SJCRH30 (cell line): ENCODE data around the gene OR52E1. TPM values are rescaled to one million over a fixed set of nuclear protein-coding genes. Genes with fewer than 3 reads are reported as not detected.

Source experiments
- DNase-seq, 2 experiments: peaks; one replicate each; pipeline ENCODE4 v3.0.0-alpha.2; 2015 to 2020
- H3K27ac ChIP-seq: fragments of 250-450 bp; sonication (Bioruptor Pico); 2 replicates; pipeline ENCODE4 v1.5.1; 2020; ENCODE audit warnings: mild to moderate bottlenecking, moderate library complexity
- H3K27me3 ChIP-seq: fragments of 250-450 bp; sonication (Bioruptor Pico); 2 replicates; pipeline ENCODE4 v1.5.1; 2020; ENCODE audit warnings: mild to moderate bottlenecking, moderate library complexity
- H3K36me3 ChIP-seq: fragments of 250-450 bp; sonication (Bioruptor Pico); 2 replicates; pipeline ENCODE4 v1.5.1; 2020; ENCODE audit warnings: mild to moderate bottlenecking, moderate library complexity
- H3K4me1 ChIP-seq: fragments of 250-450 bp; sonication (Bioruptor Pico); 2 replicates; pipeline ENCODE4 v1.5.1; 2020; ENCODE audit warnings: mild to moderate bottlenecking, moderate library complexity
- H3K4me3 ChIP-seq: fragments of 250-450 bp; sonication (Bioruptor Pico); 2 replicates; pipeline ENCODE4 v1.5.1; 2020; ENCODE audit warnings: mild to moderate bottlenecking, moderate library complexity
- H3K9me3 ChIP-seq: fragments of 250-450 bp; sonication (Bioruptor Pico); replicated peaks from 2 replicates; pipeline ENCODE4 v1.5.1; 2020; ENCODE audit warnings: mild to moderate bottlenecking, moderate library complexity
- total RNA-seq: library from RNA; depleted of rRNA; stranded (reverse); fragments of >200 nt; shearing (Covaris generic); gene quantifications from 2 replicates; pipeline ENCODE4 v1.2.3, GENCODE V29; 2014; rRNA removed

OR52E1 gene
- total RNA-seq, 1 experiment from 2014 or later = not detected

DNA sequence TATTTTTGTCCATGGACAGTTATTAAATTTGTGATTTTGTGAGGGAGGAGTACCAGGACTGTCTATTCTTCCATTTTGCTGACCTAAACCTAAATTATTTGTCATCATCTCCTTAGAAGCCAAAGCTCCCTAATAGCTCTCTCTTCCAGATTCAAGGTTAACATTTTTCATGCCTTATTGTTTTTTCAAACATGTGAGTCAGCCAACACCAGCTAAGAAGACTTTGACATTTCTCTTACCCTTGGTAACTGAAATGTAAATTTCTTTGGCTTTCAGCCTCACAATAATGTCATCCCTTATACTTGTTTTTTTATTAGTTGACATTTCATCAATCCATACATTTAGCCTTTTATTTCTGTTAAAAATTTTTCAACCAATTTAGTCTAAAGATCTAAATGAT lies 19.2 kb downstream of the OR52E1 start:
- Histone ChIP-seq H3K4me1 (no peaks in the 10 kb centered on the region), H3K4me3 (no peak overlapping the region), H3K36me3 (no peaks in the 10 kb centered on the region), H3K27me3 (no peaks in the 10 kb centered on the region), H3K9me3 (no peaks in the 10 kb centered on the region), H3K27ac (no peak overlapping the region)
- no peak for DNase-seq

- DNase-seq = no peak
- no peaks in the 10 kb centered on the region for H3K9me3 ChIP-seq
- no peak overlapping the region for H3K27ac ChIP-seq
- H3K36me3 ChIP-seq = no peaks in the 10 kb centered on the region
- H3K4me1 ChIP-seq = no peaks in the 10 kb centered on the region
- no peak overlapping the region for H3K4me3 ChIP-seq
- no peaks in the 10 kb centered on the region for H3K27me3 ChIP-seq
These were observed 21.3 kb downstream of the OR52E1 start for GRCh38 chr11:5090668-5091067.

DNA sequence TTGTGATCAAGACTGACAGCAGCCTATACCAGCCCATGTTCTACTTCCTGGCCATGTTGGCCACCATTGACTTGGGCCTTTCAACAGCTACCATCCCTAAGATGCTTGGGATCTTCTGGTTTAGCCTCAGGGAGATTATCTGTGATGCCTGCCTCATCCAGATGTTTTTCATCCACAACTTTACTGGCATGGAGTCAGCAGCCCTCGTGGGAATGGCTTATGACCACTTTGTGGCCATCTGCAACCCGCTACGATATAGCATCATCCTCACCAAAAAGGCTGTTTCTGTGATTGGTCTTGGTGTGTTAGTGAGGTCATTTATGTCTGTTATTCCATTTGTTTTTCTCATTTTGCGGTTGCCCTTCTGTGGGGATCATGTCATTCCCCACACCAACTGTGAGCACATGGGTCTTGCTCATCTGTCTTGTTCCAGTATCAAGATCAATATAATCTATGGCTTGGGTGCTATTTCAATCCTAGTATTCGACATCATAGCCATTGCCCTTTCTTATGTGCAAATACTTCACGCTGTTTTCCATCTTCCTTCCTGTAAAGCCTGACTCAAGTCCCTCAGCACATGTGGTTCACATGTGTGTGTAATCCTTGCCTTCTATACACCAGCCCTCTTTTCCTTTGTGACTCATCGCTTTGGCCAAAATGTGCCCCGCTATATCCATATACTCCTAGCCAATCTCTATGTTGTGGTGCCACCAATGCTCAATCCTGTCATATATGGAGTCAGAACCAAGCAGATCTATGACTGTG lies 23.6 kb downstream of the OR52E1 start:
- no peak overlapping the region for H3K27ac ChIP-seq
- no peak overlapping the region for H3K4me3 ChIP-seq
- DNase-seq = no peak

GRCh38 chr11:5096011-5096410 lies 26.6 kb downstream of the OR52E1 start:
- DNase-seq = no peak
- no peaks in the 10 kb centered on the region for H3K4me1 ChIP-seq
- no peak overlapping the region for H3K4me3 ChIP-seq
- H3K27ac ChIP-seq = no peak overlapping the region
- H3K36me3 ChIP-seq = no peaks in the 10 kb centered on the region
- H3K27me3 ChIP-seq = no peaks in the 10 kb centered on the region
- H3K9me3 ChIP-seq = no peaks in the 10 kb centered on the region

More for the DNA sequence above, 23.6 kb downstream of the OR52E1 start:
- no peaks in the 10 kb centered on the region for H3K4me1 ChIP-seq
- no peaks in the 10 kb centered on the region for H3K27me3 ChIP-seq
- H3K9me3 ChIP-seq = no peaks in the 10 kb centered on the region
- H3K36me3 ChIP-seq = no peaks in the 10 kb centered on the region

DNA sequence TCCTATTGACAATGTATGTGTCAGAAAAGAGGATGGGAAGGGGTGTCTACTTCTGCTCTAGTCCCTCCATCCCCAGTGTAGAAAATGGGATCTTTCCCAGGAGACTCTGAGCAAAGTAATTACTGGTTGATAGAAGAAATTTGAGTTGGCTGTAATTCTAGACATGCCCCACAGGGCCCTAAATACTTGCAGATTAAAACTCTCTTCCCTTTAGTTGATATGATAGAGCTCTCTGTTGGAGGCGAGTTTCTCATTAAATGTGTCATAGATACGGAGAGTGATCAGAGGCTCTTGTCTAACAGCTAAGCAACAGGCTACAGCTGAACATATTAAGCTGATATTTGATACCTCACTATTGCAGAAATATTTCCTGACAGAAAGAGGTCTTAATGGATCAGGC lies 32.9 kb downstream of the OR52E1 start:
- Histone ChIP-seq H3K9me3 (no peaks in the 10 kb centered on the region), H3K27ac (no peak overlapping the region), H3K36me3 (no peaks in the 10 kb centered on the region), H3K27me3 (no peaks in the 10 kb centered on the region), H3K4me1 (no peaks in the 10 kb centered on the region), H3K4me3 (no peak overlapping the region)
- peak in 1 of 2 experiments; percentile 4 for DNase-seq

GRCh38 chr11:5103066-5103465 lies 33.7 kb downstream of the OR52E1 start:
- H3K4me3 ChIP-seq = no peak overlapping the region
- no peaks in the 10 kb centered on the region for H3K9me3 ChIP-seq
- H3K4me1 ChIP-seq = no peaks in the 10 kb centered on the region
- no peak for DNase-seq
- no peaks in the 10 kb centered on the region for H3K27me3 ChIP-seq
- no peaks in the 10 kb centered on the region for H3K36me3 ChIP-seq
- no peak overlapping the region for H3K27ac ChIP-seq

- no peak for DNase-seq
- Histone ChIP-seq H3K27ac (no peak overlapping the region), H3K27me3 (no peaks in the 10 kb centered on the region), H3K4me1 (no peaks in the 10 kb centered on the region), H3K36me3 (no peaks in the 10 kb centered on the region), H3K4me3 (no peak overlapping the region), H3K9me3 (no peaks in the 10 kb centered on the region)
These were observed 37.9 kb downstream of the OR52E1 start for GRCh38 chr11:5107285-5107684.

DNA sequence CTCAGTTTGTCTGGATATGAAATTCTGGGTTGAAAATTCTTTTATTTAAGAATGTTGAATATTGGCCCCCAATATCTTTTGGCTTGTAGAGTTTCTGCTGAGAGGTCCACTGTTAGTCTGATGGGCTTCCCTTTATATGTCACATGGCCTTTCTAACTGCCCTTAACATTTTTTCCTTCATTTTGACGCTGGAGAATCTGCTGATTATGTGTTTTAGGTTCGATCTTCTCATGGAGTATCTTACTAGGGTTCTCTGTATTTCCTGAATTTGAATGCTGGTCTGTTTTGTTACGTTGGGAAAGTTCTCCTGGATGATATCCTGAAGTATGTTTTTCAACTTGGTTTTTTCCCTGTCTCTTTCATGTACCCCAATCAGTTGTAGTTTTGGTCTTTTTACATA lies 46.0 kb downstream of the OR52E1 start:
- Histone ChIP-seq H3K36me3 (no peaks in the 10 kb centered on the region), H3K9me3 (no peaks in the 10 kb centered on the region), H3K4me1 (no peaks in the 10 kb centered on the region), H3K27ac (no peak overlapping the region), H3K27me3 (no peaks in the 10 kb centered on the region; the same call in 1 of the 2 replicates), H3K4me3 (no peak overlapping the region)
- no peak for DNase-seq

DNA sequence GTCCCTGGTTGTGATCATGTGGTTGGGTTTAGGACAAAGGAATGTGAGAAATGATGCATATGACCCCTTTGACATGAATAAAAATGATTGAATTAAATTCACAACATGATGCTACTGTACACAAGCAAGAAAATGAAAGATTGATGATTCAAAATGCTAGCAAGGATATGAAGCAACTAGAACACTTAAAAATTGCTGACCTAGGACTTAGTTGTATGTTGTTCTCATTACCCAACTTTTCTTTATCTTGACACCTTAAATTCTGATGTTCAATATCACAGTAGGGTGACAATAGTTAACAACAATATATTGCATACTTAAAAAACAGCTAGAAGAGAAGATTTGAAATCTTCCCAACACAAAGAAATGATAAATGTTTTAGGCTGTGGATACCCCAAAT lies 48.2 kb downstream of the OR52E1 start:
- H3K9me3 ChIP-seq = no peaks in the 10 kb centered on the region
- no peaks in the 10 kb centered on the region for H3K4me1 ChIP-seq
- no peak overlapping the region for H3K27ac ChIP-seq
- H3K36me3 ChIP-seq = no peaks in the 10 kb centered on the region
- no peak for DNase-seq
- no peak overlapping the region for H3K4me3 ChIP-seq
- no peaks in the 10 kb centered on the region; the same call in 1 of the 2 replicates for H3K27me3 ChIP-seq

DNA sequence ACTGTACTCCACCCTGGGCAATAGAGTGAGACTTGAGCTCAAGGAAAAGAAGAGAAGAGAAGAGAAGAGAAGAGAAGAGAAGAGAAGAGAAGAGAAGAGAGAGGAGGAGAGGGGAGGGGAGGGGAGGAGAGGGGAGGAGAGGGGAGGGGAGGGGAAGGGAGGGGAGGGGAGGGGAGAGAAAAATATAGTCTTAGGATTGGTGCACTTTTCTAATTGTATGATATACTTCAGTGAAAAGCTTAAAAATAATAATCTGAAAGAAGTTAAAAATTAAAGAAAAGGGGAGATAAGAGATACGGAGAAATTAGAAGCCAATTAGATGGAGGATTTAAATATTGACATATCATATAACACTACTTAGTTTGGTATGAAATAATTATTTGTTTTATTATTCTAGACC lies 49.5 kb downstream of the OR52E1 start:
- H3K4me3 ChIP-seq = no peak overlapping the region
- no peak for DNase-seq
- H3K27me3 ChIP-seq = no peaks in the 10 kb centered on the region; the same call in 1 of the 2 replicates
- no peaks in the 10 kb centered on the region for H3K36me3 ChIP-seq
- H3K27ac ChIP-seq = no peak overlapping the region
- H3K4me1 ChIP-seq = no peaks in the 10 kb centered on the region
- no peaks in the 10 kb centered on the region for H3K9me3 ChIP-seq

Other genes with a start within 250 kb of the OR52E1 start
- gene OR51F2, start 248.3 kb upstream of the OR52E1 start, total RNA-seq = not detected in 2 replicates
- not detected in 2 replicates for gene OR51S1, start 220.4 kb upstream of the OR52E1 start, total RNA-seq
- gene OR51T1, start 187.7 kb upstream of the OR52E1 start, total RNA-seq = not detected in 2 replicates
- gene OR51A7, start 165.8 kb upstream of the OR52E1 start, total RNA-seq = not detected in 2 replicates
- gene OR51G2, start 150.2 kb upstream of the OR52E1 start, total RNA-seq = not detected in 2 replicates
- gene OR51G1, start 145.2 kb upstream of the OR52E1 start, total RNA-seq = not detected in 2 replicates
- gene OR51A4, start 122.0 kb upstream of the OR52E1 start, total RNA-seq = not detected in 2 replicates
- not detected in 2 replicates for gene OR51A2, start 113.9 kb upstream of the OR52E1 start, total RNA-seq
- not detected in 2 replicates for gene OR51L1, start 74.7 kb upstream of the OR52E1 start, total RNA-seq
- gene OR52J3, start 23.0 kb upstream of the OR52E1 start, total RNA-seq = not detected in 2 replicates
- gene OR52E2, start 9.9 kb upstream of the OR52E1 start, total RNA-seq = not detected in 2 replicates
- gene OR52A5, start 68.8 kb downstream of the OR52E1 start, total RNA-seq = not detected in 2 replicates
- not detected in 2 replicates for gene OR52A1, start 85.2 kb downstream of the OR52E1 start, total RNA-seq
- gene OR51V1, start 131.1 kb downstream of the OR52E1 start, total RNA-seq = not detected in 2 replicates
- not detected in 2 replicates for gene HBB, start 157.5 kb downstream of the OR52E1 start, total RNA-seq
- gene HBD, start 164.9 kb downstream of the OR52E1 start, total RNA-seq = not detected in 2 replicates
- gene HBG1, start 180.3 kb downstream of the OR52E1 start, total RNA-seq = not detected in 2 replicates
- gene HBG2, start 185.2 kb downstream of the OR52E1 start, total RNA-seq = not detected in 2 replicates
- gene HBE1, start 200.4 kb downstream of the OR52E1 start, total RNA-seq = 0.26 TPM in 1 of 2 replicates, not detected in the other
- gene OR51B4, start 232.4 kb downstream of the OR52E1 start, total RNA-seq = not detected in 2 replicates